Keratinocyte (primary cell): ENCODE data around the gene ZP1.

Source experiments
- EZH2 ChIP-seq: IDR thresholded peaks from one replicate; pipeline ENCODE4 v1.6.1; 2012; ENCODE audit warnings: inconsistent platforms, mild to moderate bottlenecking, low read length, moderate library complexity
- TF ChIP-seq, protein P1 (sequence below), 3 experiments: IDR thresholded peaks in 1 of 3; conservative IDR thresholded peaks in 1 of 3; optimal IDR thresholded peaks in 1 of 3; 2 replicates in 2 of 3; 3 replicates in 1 of 3; pipeline versions ENCODE3 to v1.5.1; 2011; ENCODE audit warnings: low read length in 3 of 3, mild to moderate bottlenecking in 3 of 3, moderate library complexity in 2 of 3, control low read depth in 1 of 3, inconsistent platforms in 1 of 3; ENCODE audit not compliant: insufficient read depth in 2 of 3; ENCODE audit errors: extremely low read depth in 1 of 3

DNA sequence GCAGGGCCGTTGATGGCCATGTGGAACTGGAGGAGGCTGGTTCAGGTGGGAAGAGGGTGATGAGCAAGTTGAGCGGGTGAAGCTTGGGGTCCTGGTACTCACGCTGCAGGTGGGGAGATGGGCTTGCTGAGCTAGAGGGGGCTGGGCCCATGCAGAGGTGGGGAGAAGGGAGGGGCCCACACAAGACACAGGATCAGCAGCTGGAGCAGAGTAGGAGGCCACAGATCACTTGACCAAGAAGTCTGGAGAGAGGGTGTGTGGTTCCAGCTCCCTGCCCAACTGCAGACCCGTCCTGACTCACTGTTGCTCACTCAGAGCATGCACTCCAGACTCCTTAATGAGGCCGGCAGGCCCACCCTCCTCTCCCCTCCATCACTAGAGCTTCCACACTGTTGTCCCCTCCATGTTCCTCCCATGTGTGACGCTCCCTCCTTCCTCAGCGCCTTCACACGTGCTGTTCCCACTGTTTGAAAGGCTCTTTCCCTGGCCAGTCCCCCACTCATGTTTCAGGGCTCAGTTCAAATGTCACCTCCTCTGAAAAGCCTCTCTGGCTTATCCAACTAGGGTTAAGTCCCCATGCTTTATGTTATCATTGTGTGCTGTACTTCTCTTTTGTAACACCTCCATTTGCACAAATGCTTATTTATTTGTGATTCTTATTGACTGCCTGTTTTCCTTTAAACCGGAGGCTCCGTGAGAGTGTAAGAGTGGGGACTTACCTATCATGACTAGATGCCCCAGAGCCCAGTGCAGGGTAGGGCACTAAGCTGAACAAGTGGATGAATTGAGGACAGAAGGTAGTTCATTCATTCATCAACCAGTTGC lies 23.1 kb upstream of the ZP1 start:
- TF ChIP-seq, protein P1, sequence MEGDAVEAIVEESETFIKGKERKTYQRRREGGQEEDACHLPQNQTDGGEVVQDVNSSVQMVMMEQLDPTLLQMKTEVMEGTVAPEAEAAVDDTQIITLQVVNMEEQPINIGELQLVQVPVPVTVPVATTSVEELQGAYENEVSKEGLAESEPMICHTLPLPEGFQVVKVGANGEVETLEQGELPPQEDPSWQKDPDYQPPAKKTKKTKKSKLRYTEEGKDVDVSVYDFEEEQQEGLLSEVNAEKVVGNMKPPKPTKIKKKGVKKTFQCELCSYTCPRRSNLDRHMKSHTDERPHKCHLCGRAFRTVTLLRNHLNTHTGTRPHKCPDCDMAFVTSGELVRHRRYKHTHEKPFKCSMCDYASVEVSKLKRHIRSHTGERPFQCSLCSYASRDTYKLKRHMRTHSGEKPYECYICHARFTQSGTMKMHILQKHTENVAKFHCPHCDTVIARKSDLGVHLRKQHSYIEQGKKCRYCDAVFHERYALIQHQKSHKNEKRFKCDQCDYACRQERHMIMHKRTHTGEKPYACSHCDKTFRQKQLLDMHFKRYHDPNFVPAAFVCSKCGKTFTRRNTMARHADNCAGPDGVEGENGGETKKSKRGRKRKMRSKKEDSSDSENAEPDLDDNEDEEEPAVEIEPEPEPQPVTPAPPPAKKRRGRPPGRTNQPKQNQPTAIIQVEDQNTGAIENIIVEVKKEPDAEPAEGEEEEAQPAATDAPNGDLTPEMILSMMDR (optimal IDR thresholded peaks at IDR 0.05 in 1 of 3, IDR thresholded peaks at IDR 0.05 in 1 of 3, conservative IDR thresholded peaks at IDR 0.05 in 1 of 3; ENCODE audit: extremely low read depth in 1 of 3, insufficient read depth in 2 of 3, low read length in 3 of 3): no peak
- no peak for TF ChIP-seq EZH2
